HG03103 (cell line): Measurements from ENCODE around the gene TIGD4.

Experiments used
- ATAC-seq: cut with Tn5 transposase; IDR thresholded peaks from one replicate; pipeline ENCODE4 v1.9.1; 2021; ENCODE audit warnings: low read depth; ENCODE audit not compliant: unreplicated experiment

Gene TIGD4

DNA sequence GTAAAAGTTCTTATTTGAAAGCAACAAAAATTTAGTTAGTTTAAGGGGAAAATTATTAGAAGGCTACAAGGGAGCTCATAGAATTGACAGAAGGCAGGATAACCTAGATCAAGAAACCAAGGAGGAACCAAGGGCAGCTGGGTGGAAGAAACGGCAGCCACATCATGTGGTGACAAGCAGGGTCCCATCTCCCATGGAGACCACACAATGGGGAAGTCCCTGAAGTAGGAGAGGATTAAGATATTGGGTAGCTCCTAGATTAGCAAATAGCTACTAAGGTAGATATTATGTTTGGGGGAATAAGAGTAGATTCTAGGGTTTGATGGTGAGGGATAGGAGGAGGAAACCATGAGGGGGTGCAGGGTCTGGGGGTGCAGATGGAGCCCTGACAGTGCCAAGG lies 51.7 kb downstream of the TIGD4 start:
- ATAC-seq, result no peak

DNA sequence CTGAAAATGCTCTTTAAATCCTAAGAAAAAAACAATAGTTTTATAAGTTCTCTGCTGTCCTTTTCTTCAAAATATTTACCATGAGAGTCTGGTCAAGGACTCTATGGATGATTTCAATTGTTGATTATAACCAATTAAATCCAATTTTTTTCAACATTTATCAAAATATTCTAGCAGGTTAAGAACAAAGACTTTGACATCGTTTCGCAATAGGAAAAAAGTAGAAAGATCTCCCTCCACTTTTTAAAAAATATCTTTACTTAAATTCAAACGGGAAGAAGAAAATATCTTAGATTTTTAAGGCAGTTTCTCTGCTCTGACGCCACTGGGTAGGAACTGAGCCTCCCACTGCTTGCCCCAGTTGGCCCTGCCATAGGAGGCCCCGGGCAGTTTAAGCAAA lies 55.0 kb downstream of the TIGD4 start:
- no peak for ATAC-seq

DNA sequence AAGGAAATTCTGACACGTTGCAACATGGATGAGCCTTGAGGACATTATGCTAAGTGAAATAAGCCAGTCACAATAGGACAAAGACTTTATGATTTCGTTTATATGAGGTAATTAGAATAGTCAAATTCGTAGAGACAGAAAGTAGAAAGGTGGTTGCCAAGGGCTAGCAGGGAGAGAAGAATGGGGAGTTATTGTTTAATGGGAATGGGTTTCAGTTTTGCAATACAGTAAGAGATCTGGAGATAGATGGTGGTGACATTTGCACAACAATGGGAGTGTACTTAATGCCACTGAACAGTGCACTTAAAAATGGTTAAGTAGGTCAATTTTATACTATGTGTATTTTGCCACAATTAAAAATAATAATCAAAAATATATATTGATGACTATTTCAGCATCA lies 56.3 kb downstream of the TIGD4 start:
- no peak for ATAC-seq

DNA sequence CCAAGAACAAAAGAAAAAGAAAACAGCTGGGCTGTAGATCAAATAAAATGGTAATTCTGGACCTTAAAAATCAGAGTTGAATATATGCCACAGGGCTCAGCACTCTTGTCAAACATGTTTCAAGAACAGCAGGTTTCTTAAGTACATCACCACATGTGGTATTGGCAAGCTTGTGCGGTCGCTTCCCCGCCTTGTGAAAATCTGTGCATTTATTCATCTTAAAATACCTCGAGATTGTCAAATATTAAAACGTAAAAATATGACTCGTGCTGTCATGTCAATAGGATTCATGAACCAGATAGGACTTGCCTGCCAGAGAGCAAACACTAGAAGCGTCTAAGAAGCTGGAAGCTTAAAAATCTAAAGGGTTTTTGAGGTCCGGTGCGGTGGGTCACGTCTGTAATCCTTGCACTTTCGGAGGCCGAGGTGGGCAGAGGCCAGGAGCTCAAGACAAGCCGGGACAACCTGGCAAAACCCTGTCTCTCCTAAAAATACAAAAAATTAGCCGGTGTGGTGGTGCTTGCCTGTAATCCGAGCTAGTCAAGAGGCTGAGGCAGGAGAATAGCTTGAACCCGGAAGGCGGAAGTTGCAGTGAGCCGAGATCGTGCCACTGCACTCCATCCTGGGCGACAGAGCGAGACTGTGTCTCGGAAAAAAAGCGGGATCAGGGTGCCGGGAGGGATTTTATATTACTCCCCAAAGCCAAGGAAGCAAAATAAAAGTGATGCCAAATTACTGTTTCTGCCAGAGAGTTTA lies 59.6 kb downstream of the TIGD4 start:
- no peak for ATAC-seq
